Uterus (tissue), 2 donors: ENCODE data around the gene SPAG7.

Experiments used
- CTCF ChIP-seq, 4 experiments: fragments of 200-600 bp in 2 of 4; fragments of 450-650 bp in 2 of 4; sonication (generic) in 2 of 4; IDR thresholded peaks; one replicate each; pipeline ENCODE4 v1.5.1; 2016 to 2019; ENCODE audit warnings: antibody characterized with exemption in 4 of 4, mild to moderate bottlenecking in 2 of 4, moderate library complexity in 1 of 4
- POLR2A ChIP-seq, 2 donors: fragments of 450-650 bp; IDR thresholded peaks; one replicate each; pipeline ENCODE4 v1.6.1; 2016; ENCODE audit warnings: antibody characterized with exemption in 2 of 2, mild to moderate bottlenecking in 1 of 2, moderate library complexity in 1 of 2

GRCh38 chr17:4972752-4973151 lies 5.1 kb upstream of the SPAG7 start:
- TF ChIP-seq CTCF (IDR thresholded peaks at IDR 0.05) (no peak), POLR2A (IDR thresholded peaks at IDR 0.05) (no peak)
